Measurements from ENCODE around the gene OR13C8. TPM values are rescaled to one million over a fixed set of nuclear protein-coding genes. Genes with fewer than 3 reads are reported as not detected.
"Not testable (repeated sequence)": the region's sequence is repeated elsewhere in the genome, so short reads cannot be mapped to it uniquely, and the experiment has no call there.

The OR13C8 gene
- total RNA-seq, 2 donors from 2014 or later: not detected

DNA sequence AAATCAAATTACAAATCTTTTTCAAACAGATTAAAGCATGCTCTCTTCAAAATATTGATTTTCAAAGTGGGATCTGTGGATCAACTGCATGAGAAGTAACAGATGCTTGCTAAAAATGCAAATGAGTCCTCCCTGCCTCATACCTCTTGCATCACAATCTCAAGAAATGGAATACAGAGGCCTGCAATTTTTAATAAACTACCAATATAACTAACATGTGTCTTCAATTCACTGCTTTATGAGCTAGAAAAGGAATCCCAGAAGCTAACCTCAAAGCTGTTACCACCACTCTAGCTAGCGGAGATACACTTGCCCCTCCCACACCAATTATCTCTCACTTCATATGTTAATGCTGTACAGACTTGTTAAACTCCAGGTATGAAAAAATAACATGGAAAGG lies 20.7 kb downstream of the OR13C8 start:
- ATAC-seq (replicated peaks): no peak
- no peaks in the 10 kb centered on the region for H3K36me3 Mint-ChIP-seq (ENCODE audit: low read depth)
- peaks cover 5% of the 10 kb centered on the region for H3K9me3 Mint-ChIP-seq
- H3K4me3 Mint-ChIP-seq: no peak overlapping the region
- no peaks in the 10 kb centered on the region for H3K4me1 Mint-ChIP-seq
- H3K27me3 Mint-ChIP-seq: no peaks in the 10 kb centered on the region
- no peak overlapping the region for H3K27ac Mint-ChIP-seq

DNA sequence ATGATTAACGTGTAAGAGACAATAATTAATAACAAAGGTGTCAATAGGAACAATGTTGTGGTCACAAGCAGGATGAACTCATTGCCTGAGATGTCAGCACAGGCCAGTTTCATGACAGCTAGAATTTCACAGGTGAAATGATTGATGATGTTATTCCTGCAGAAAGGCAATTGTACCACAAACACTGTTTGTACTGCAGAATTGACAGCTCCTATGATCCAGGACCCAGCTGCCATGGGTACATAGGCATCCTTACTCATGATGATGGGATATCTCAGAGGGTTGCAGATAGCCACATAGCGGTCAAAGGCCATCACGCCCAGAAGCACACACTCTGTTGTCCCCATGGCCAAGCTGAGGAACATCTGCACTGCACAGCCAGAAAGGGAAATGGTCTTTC lies 29.8 kb downstream of the OR13C8 start:
- not testable (repeated sequence) for ATAC-seq (replicated peaks); H3K9me3 Mint-ChIP-seq; H3K4me3 Mint-ChIP-seq; H3K4me1 Mint-ChIP-seq; H3K27ac Mint-ChIP-seq; H3K36me3 Mint-ChIP-seq (ENCODE audit: low read depth); H3K27me3 Mint-ChIP-seq

DNA sequence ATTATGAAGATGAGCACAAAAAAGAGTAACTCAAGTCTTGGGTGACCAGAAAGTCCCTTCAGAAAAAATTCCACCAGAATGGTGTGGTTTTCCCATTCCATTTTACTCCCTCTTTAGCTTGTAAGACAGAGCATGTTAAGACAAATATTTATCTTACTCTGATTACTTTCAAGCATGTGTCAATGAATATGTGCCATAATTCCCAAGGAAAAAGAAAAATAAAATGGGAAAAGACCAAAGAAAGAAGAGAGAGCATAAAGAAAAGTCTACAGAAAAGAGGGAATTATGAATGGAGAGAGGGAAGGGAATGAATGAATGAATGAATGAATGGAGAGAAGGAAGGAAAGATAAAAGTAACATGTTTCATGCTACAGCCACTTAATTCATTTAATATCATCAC lies 30.3 kb downstream of the OR13C8 start, which contains the start of gene OR13C5:
Gene OR13C5, minus strand, starts transcription at position 101 of the 400 bp plus-strand sequence. Its CDS starts 0 bp downstream, at position 101.
- not testable (repeated sequence) for ATAC-seq (replicated peaks)

DNA sequence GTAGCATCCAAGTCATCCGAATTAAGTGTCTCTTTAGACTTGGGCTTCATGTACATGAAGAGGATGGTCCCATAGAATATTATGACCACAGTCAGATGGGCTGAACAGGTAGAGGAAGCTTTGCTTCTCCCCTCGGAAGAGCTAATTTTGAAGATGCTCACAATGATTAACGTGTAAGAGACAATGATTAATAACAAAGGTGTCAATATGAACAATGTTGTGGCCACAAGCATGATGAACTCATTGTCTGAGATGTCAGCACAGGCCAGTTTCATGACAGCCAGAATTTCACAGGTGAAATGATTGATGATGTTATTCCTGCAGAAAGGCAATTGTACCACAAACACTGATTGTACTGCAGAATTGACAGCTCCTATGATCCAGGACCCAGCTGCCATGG lies 35.8 kb downstream of the OR13C8 start:
- no peak overlapping the region for H3K4me3 Mint-ChIP-seq
- H3K4me1 Mint-ChIP-seq: no peaks in the 10 kb centered on the region
- H3K9me3 Mint-ChIP-seq: no peaks in the 10 kb centered on the region

More for the DNA sequence above, 30.3 kb downstream of the OR13C8 start, which contains the start of gene OR13C5:
- not testable (repeated sequence) for H3K27ac Mint-ChIP-seq; H3K27me3 Mint-ChIP-seq; H3K36me3 Mint-ChIP-seq (ENCODE audit: low read depth); H3K9me3 Mint-ChIP-seq; H3K4me1 Mint-ChIP-seq; H3K4me3 Mint-ChIP-seq

DNA sequence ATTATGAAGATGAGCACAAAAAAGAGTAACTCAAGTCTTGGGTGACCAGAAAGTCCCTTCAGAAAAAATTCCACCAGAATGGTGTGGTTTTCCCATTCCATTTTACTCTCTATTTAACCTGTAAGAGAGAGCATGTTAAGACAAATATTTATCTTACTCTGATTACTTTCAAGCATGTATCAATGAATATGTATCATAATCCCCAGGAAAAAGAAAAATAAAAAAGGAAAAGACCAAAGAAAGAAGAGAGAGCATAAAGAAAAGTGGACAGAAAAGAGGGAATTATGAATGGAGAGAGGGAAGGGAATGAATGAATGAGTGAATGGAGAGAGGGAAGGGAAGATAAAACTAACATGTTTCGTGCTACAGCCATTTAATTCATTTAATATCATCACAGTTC lies 36.6 kb downstream of the OR13C8 start, which contains the start of gene OR13C2:
Gene OR13C2, minus strand, starts transcription at position 101 of the 400 bp plus-strand sequence. Its CDS starts 0 bp downstream, at position 101.
- H3K36me3 Mint-ChIP-seq (ENCODE audit: low read depth); H3K27ac Mint-ChIP-seq; H3K4me3 Mint-ChIP-seq; ATAC-seq (replicated peaks); H3K9me3 Mint-ChIP-seq; H3K27me3 Mint-ChIP-seq; H3K4me1 Mint-ChIP-seq: not testable (repeated sequence)

More for the DNA sequence above, 35.8 kb downstream of the OR13C8 start:
- Mint-ChIP-seq H3K27me3 (no peaks in the 10 kb centered on the region), H3K36me3 (ENCODE audit: low read depth) (no peaks in the 10 kb centered on the region), H3K27ac (no peak overlapping the region)
- ATAC-seq (replicated peaks): no peak

DNA sequence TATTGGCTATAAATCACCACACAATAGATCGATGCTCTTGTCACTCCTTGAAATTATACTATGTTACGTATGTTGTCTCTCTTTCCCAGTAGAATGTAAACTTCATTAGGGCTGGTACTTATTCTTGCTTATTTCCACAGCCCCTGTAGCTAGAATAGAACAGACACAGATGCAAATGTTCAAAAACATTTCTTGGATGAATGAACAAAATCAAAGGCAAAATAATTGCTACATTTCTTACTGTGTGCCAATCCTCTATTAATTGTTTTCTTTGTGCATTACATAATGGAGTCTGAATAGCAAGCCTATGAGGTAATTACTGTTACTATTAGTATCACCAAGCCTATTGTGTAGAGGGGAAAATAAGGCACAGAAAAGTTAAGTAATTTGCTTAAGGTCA lies 37.2 kb downstream of the OR13C8 start:
- Mint-ChIP-seq H3K4me1 (no peaks in the 10 kb centered on the region), H3K27ac (no peak overlapping the region), H3K27me3 (no peaks in the 10 kb centered on the region), H3K9me3 (no peaks in the 10 kb centered on the region), H3K36me3 (ENCODE audit: low read depth) (no peaks in the 10 kb centered on the region), H3K4me3 (no peak overlapping the region)
- ATAC-seq (replicated peaks): no peak

DNA sequence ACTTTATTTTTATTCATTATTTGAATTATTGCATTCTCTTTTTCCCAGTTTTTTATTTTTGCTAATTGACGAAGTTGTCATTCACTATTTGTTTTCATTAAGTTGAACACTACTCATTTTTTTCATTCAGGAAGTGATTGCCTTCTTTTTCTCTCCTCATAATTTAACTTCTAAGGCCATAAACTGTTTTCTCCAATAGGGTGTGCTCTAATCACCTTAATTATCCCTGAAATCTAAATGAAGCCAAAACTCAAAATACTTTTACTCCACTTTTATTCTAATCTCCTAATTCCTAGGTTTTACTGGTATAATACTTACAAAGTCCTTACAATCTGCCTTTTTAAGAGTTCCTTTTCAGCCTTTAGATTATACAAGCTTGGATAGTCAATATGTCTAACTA lies 39.4 kb downstream of the OR13C8 start:
- Mint-ChIP-seq H3K4me1 (no peaks in the 10 kb centered on the region), H3K4me3 (no peak overlapping the region), H3K27ac (no peak overlapping the region), H3K9me3 (no peaks in the 10 kb centered on the region), H3K27me3 (no peaks in the 10 kb centered on the region), H3K36me3 (ENCODE audit: low read depth) (no peaks in the 10 kb centered on the region)
- ATAC-seq (replicated peaks): no peak

DNA sequence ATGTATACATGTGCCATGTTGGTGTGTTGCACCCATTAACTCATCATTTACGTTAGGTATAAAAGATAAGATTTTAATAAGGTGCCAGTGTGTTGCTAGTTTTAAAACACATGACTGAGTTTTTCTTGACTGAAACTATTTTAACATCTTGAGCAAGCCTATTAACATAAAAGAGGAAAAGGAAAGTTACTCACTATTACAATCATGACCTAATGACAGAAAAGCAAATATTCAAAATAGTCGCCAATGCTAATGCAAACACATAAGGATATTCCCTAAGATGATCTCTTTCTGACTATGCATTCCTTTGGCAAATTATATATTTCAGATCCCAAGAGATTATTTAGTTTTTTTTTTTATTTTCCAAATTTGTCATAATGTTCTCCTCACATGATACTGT lies 42.2 kb downstream of the OR13C8 start:
- ATAC-seq (replicated peaks): no peak
- no peaks in the 10 kb centered on the region for H3K27me3 Mint-ChIP-seq
- no peaks in the 10 kb centered on the region for H3K9me3 Mint-ChIP-seq
- H3K4me3 Mint-ChIP-seq: no peak overlapping the region
- no peak overlapping the region for H3K27ac Mint-ChIP-seq
- no peaks in the 10 kb centered on the region for H3K36me3 Mint-ChIP-seq (ENCODE audit: low read depth)
- no peaks in the 10 kb centered on the region for H3K4me1 Mint-ChIP-seq

DNA sequence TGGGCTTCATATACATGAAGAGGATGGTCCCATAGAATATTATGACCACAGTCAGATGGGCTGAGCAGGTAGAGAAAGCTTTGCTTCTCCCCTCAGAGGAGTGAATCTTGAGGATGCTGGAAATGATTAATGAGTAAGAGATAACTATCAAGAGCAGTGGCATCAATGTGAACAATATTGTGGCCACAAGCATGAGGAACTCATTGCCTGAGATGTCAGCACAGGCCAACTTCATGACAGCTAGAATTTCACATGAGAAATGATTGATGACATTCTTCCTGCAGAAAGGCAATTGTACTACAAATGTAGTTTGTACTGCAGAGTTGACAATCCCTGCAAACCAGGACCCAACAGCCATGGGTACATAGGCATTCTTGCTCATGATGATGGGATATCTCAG lies 48.5 kb downstream of the OR13C8 start:
- Mint-ChIP-seq H3K36me3 (ENCODE audit: low read depth) (no peaks in the 10 kb centered on the region), H3K27me3 (no peaks in the 10 kb centered on the region), H3K4me1 (no peaks in the 10 kb centered on the region), H3K9me3 (no peaks in the 10 kb centered on the region), H3K27ac (no peak overlapping the region), H3K4me3 (no peak overlapping the region)
- ATAC-seq (replicated peaks): no peak

DNA sequence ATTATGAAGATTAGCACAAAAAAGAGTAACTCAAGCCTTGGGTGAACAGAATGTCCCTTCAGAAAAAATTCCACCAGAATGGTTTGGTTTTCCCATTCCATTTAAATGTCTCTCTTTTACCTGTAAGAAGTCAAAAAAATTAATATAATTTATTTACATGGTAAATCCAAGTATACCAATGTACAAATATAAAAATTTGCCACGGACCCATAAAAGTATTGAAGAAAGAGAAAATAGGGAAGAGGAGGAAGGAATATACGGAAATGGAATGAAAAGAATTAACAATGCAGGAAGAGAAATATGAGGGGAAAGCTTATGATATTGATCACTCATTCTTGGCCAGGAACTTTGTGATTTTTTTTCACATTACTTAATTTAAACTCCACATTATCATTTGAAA lies 49.1 kb downstream of the OR13C8 start, which contains the start of gene OR13C9:
Gene OR13C9, minus strand, starts transcription at position 101 of the 400 bp plus-strand sequence. Its CDS starts 0 bp downstream, at position 101.
- no peaks in the 10 kb centered on the region for H3K9me3 Mint-ChIP-seq
- no peaks in the 10 kb centered on the region for H3K4me1 Mint-ChIP-seq
- no peaks in the 10 kb centered on the region for H3K36me3 Mint-ChIP-seq (ENCODE audit: low read depth)
- H3K27ac Mint-ChIP-seq: no peak within 1 kb of the TSS
- H3K4me3 Mint-ChIP-seq: no peak within 1 kb of the TSS
- no peak for ATAC-seq (replicated peaks)
- H3K27me3 Mint-ChIP-seq: no peaks in the 10 kb centered on the region

Other genes starting within 250 kb of the OR13C8 start
- not detected for gene OR13F1, start 64.9 kb upstream of the OR13C8 start, total RNA-seq
- gene OR13C4, start 42.0 kb upstream of the OR13C8 start, total RNA-seq: not detected
- not detected for gene OR13C3, start 32.3 kb upstream of the OR13C8 start, total RNA-seq
- gene OR13C5, start 30.2 kb downstream of the OR13C8 start, total RNA-seq: not detected
- not detected for gene OR13C2, start 36.5 kb downstream of the OR13C8 start, total RNA-seq
- not detected for gene OR13C9, start 49.0 kb downstream of the OR13C8 start, total RNA-seq
- not detected for gene OR13D1, start 125.3 kb downstream of the OR13C8 start, total RNA-seq
- gene NIPSNAP3A, start 178.5 kb downstream of the OR13C8 start, total RNA-seq: 10 to 100 TPM in 1 of 2 donors, 1 to 10 TPM in 1; 7.1 to 10.3 TPM
- gene NIPSNAP3B, start 195.0 kb downstream of the OR13C8 start, total RNA-seq: 1 to 10 TPM in 1 of 2 donors, under 1 TPM in 1; 0.48 to 1.6 TPM